Trophoblast cell (in vitro differentiated cells and primary cell): ENCODE results near the gene HES6.

ENCODE experiments used
- DNase-seq, 2 donors: peaks; one replicate each; pipeline ENCODE4 v3.0.0-alpha.2; 2016
- H2AFZ ChIP-seq: 2 replicates; pipeline ENCODE4 v1.6.1; 2013; ENCODE audit warnings: low read length, moderate library complexity, mild to moderate bottlenecking; ENCODE audit not compliant: insufficient read depth, poor library complexity
- H2AK5ac ChIP-seq: 2 replicates; pipeline ENCODE4 v1.6.1; 2013; ENCODE audit warnings: mild to moderate bottlenecking, low read length
- H2BK120ac ChIP-seq: 2 replicates; pipeline ENCODE4 v1.6.1; 2013; ENCODE audit warnings: low read length, mild to moderate bottlenecking, moderate library complexity; ENCODE audit not compliant: insufficient read depth, poor library complexity
- H2BK12ac ChIP-seq: 2 replicates; pipeline ENCODE4 v1.6.1; 2013; ENCODE audit warnings: mild to moderate bottlenecking, low read length, moderate library complexity
- H2BK5ac ChIP-seq: 2 replicates; pipeline ENCODE4 v1.6.1; 2013; ENCODE audit warnings: low read length, low read depth, moderate library complexity, mild to moderate bottlenecking; ENCODE audit not compliant: poor library complexity
- H3K14ac ChIP-seq: 2 replicates; pipeline ENCODE4 v1.6.1; 2013; ENCODE audit warnings: mild to moderate bottlenecking, low read length
- H3K18ac ChIP-seq: 2 replicates; pipeline ENCODE4 v1.6.1; 2013; ENCODE audit warnings: mild to moderate bottlenecking, low read length
- H3K23ac ChIP-seq: 2 replicates; pipeline ENCODE4 v1.6.1; 2013; ENCODE audit warnings: low read length
- H3K27ac ChIP-seq: 2 replicates; pipeline ENCODE4 v1.5.1; 2013; ENCODE audit warnings: low read depth, mild to moderate bottlenecking, inconsistent platforms, low read length, moderate library complexity
- H3K27me3 ChIP-seq: 2 replicates; pipeline ENCODE4 v1.6.1; 2013; ENCODE audit warnings: inconsistent platforms, mild to moderate bottlenecking, low read length, moderate library complexity; ENCODE audit not compliant: insufficient read depth
- H3K36me3 ChIP-seq, 2 experiments: 1 replicate in 1 of 2; 2 replicates in 1 of 2; pipeline ENCODE4 v1.6.1; 2013; ENCODE audit warnings: low read length in 2 of 2, mild to moderate bottlenecking in 2 of 2, moderate library complexity in 1 of 2; ENCODE audit not compliant: insufficient read depth in 2 of 2, control insufficient read depth in 1 of 2
- H3K4ac ChIP-seq: 2 replicates; pipeline ENCODE4 v1.6.1; 2013; ENCODE audit warnings: low read depth, mild to moderate bottlenecking, low read length, moderate library complexity
- H3K4me1 ChIP-seq, 2 experiments: 1 replicate in 1 of 2; 2 replicates in 1 of 2; pipeline ENCODE4 v1.6.1; 2013; ENCODE audit warnings: low read length in 2 of 2, mild to moderate bottlenecking in 2 of 2, moderate library complexity in 1 of 2; ENCODE audit not compliant: insufficient read depth in 2 of 2, control insufficient read depth in 1 of 2
- H3K4me2 ChIP-seq: 2 replicates; pipeline ENCODE4 v1.6.1; 2013; ENCODE audit warnings: inconsistent platforms, mild to moderate bottlenecking, low read length, moderate library complexity
- H3K4me3 ChIP-seq: 2 replicates; pipeline ENCODE4 v1.5.1; 2013; ENCODE audit warnings: mild to moderate bottlenecking, low read depth, low read length, inconsistent platforms
- H3K79me1 ChIP-seq: one replicate; pipeline ENCODE4 v1.6.1; 2013; ENCODE audit warnings: low read length
- H3K79me2 ChIP-seq: 2 replicates; pipeline ENCODE4 v1.6.1; 2013; ENCODE audit warnings: low read length, mild to moderate bottlenecking; ENCODE audit not compliant: control insufficient read depth, insufficient read depth, poor library complexity
- H3K9ac ChIP-seq: 2 replicates; pipeline ENCODE4 v1.6.1; 2013; ENCODE audit warnings: mild to moderate bottlenecking, low read length
- H3K9me3 ChIP-seq: 2 replicates; pipeline ENCODE4 v1.6.1; 2013; ENCODE audit warnings: low read depth, mild to moderate bottlenecking, control low read depth, inconsistent platforms, low read length; ENCODE audit not compliant: insufficient read depth
- H4K12ac ChIP-seq: 2 replicates; pipeline ENCODE4 v1.6.1; 2013; ENCODE audit warnings: low read depth, mild to moderate bottlenecking, low read length, moderate library complexity
- H4K8ac ChIP-seq: 2 replicates; pipeline ENCODE4 v1.6.1; 2013; ENCODE audit warnings: low read depth, mild to moderate bottlenecking, low read length, moderate library complexity
- H4K91ac ChIP-seq: one replicate; pipeline ENCODE4 v1.6.1; 2013; ENCODE audit warnings: low read depth, mild to moderate bottlenecking, low read length, moderate library complexity
- WGBS: extraction: QIAGEN DNeasy Blood & Tissue Kit; methylation state at CpG from one replicate; pipeline ENCODE4 v1.1.7; 2013; ENCODE audit warnings: missing lambda C conversion rate; ENCODE audit not compliant: insufficient read length, insufficient coverage; ENCODE audit errors: extremely low coverage; 5-methylcytosine and 5-hydroxymethylcytosine counted together

HES6 gene

DNA sequence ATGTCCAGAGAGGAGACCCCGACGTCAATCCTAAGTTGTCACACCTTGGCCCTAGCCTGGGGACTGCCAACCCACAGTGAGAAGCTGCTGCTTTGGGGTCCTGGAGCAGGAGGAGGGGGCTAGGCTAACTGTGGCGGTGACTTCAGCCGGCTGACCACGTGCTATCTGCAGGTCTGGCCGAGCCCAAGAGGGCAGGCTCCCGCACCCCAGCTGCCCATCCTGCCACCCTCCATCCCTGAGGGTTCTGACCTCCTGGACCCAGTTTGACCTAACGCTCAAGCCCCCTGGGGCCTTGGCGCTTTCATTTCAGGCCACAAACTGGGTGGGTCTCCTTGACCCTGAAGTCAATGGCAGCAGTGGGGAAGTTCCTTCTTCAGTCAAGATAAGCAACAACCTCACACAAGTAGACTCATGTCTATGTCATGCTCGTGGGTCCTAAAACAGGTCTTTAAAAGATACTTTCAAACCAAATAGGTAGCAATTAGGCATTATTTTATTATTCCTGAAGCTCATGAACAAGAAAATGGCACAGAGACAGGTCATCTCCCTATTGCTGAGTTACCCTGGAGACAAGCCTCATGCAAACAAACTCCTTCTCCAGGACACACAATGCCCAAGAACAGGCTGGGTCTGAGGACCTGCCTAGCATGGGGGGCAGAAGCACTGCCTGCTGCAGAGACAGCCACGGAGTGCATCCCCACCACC is 2.3 kb downstream of the HES6 start:
- no peak overlapping the region for H3K9ac ChIP-seq
- H3K23ac ChIP-seq: no peak overlapping the region
- H3K4ac ChIP-seq: no peak overlapping the region
- WGBS: no CpG with 5 or more reads among the region's 11 CpGs
- no peak overlapping the region for H2BK12ac ChIP-seq
- no peaks in the 10 kb centered on the region for H3K36me3 ChIP-seq
- H3K4me3 ChIP-seq: no peak overlapping the region
- H3K14ac ChIP-seq: no peak overlapping the region
- H3K27ac ChIP-seq: no peak overlapping the region
- no peak overlapping the region for H4K12ac ChIP-seq
- H2BK120ac ChIP-seq: no peak overlapping the region
- peaks cover 4% of the 10 kb centered on the region for H3K79me2 ChIP-seq
- no peak overlapping the region for H2BK5ac ChIP-seq
- no peak overlapping the region for H3K4me2 ChIP-seq
- peaks cover 7% of the 10 kb centered on the region for H3K79me1 ChIP-seq
- no peak overlapping the region for H3K18ac ChIP-seq
- no peak overlapping the region for H2AK5ac ChIP-seq
- H2AFZ ChIP-seq: no peak overlapping the region
- H3K9me3 ChIP-seq: peaks cover 8% of the 10 kb centered on the region
- H4K8ac ChIP-seq: no peak overlapping the region
- no peak overlapping the region for H4K91ac ChIP-seq
- H3K4me1 ChIP-seq: peaks cover 0 to 16% of the 10 kb centered on the region in 2 experiments
- DNase-seq: no peak
- peaks cover 29% of the 10 kb centered on the region for H3K27me3 ChIP-seq

- DNase-seq: no peak
- Histone ChIP-seq H3K4me1 (peaks cover 0 to 16% of the 10 kb centered on the region in 2 experiments), H3K4me3 (no peak overlapping the region), H3K9me3 (peaks cover 8% of the 10 kb centered on the region), H3K4ac (no peak overlapping the region), H4K91ac (no peak overlapping the region), H3K4me2 (no peak overlapping the region), H4K12ac (no peak overlapping the region), H3K79me2 (peaks cover 4% of the 10 kb centered on the region), H2BK120ac (no peak overlapping the region), H3K27ac (no peak overlapping the region), H2AK5ac (no peak overlapping the region), H4K8ac (no peak overlapping the region), H2AFZ (no peak overlapping the region), H3K9ac (no peak overlapping the region), H2BK5ac (no peak overlapping the region), H3K23ac (no peak overlapping the region), H3K27me3 (peaks cover 29% of the 10 kb centered on the region), H3K79me1 (peaks cover 7% of the 10 kb centered on the region), H3K14ac (no peak overlapping the region), H3K18ac (no peak overlapping the region), H2BK12ac (no peak overlapping the region), H3K36me3 (no peaks in the 10 kb centered on the region)
- WGBS: no CpG with 5 or more reads among the region's 4 CpGs
Observed at GRCh38 chr2:238236571-238236970, 3.3 kb downstream of the HES6 start.

DNA sequence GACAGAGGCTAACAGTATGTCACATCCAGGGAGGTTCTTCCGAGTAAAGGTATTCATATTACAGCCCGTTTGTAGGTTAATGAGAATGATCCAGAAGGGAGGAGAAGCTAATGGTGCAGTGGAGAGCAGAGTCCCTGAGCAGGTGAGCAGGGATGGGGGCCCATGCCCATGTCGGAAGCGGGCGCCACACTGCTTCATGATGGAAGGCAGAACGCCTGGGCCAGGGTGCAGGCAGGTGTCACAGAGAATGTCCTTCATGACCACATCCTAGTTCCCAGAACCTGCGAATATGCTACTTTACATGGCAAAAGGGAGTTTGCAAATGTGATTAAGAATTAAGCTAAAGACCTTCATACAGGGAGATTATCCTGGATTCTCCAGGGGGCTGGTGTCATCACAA is 4.0 kb downstream of the HES6 start:
- no peak overlapping the region for H3K27ac ChIP-seq
- no peak for DNase-seq
- WGBS: no CpG with 5 or more reads among the region's 7 CpGs

DNA sequence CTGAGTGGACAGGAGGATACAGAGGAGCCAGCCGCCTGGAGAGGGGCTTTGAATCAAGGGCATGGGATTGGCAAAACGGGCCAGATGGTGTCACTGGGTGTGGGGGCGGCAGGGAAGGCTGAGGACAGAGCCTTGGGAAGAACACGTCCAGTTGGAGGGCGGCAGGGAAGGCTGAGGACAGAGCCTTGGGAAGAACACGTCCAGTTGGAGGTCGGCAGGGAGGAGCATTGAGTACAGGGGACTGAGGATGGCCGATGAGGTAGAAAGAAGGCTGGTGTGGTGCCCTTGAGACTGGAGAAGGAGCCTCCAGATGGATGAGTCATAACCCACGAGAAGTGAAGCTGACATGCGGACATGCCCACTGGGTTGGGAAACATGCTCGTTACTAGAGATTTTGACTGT is 4.5 kb downstream of the HES6 start:
- H4K8ac ChIP-seq: no peak overlapping the region
- H2BK120ac ChIP-seq: no peak overlapping the region
- DNase-seq: peak; percentile 5 to 26
- no peak overlapping the region for H4K91ac ChIP-seq
- H3K14ac ChIP-seq: no peak overlapping the region
- H2AFZ ChIP-seq: no peak overlapping the region
- no peak overlapping the region for H3K4me3 ChIP-seq
- peaks cover 4% of the 10 kb centered on the region for H3K79me2 ChIP-seq
- peaks cover 6 to 17% of the 10 kb centered on the region in 2 experiments for H3K4me1 ChIP-seq
- no peaks in the 10 kb centered on the region for H3K36me3 ChIP-seq
- no peak overlapping the region for H4K12ac ChIP-seq
- no peak overlapping the region for H2AK5ac ChIP-seq
- H3K18ac ChIP-seq: no peak overlapping the region
- no peak overlapping the region for H3K23ac ChIP-seq
- no peak overlapping the region for H3K4me2 ChIP-seq
- H2BK12ac ChIP-seq: no peak overlapping the region
- H3K9me3 ChIP-seq: peaks cover 8% of the 10 kb centered on the region
- peaks cover 27% of the 10 kb centered on the region for H3K27me3 ChIP-seq
- peaks cover 7% of the 10 kb centered on the region for H3K79me1 ChIP-seq
- no peak overlapping the region for H3K4ac ChIP-seq
- no peak overlapping the region for H2BK5ac ChIP-seq
- no peak overlapping the region for H3K9ac ChIP-seq
- WGBS: no CpG with 5 or more reads among the region's 11 CpGs
- H3K27ac ChIP-seq: no peak overlapping the region

More for the DNA sequence above, 4.0 kb downstream of the HES6 start:
- no peak overlapping the region for H2BK5ac ChIP-seq
- no peak overlapping the region for H2BK12ac ChIP-seq
- no peak overlapping the region for H2BK120ac ChIP-seq
- peaks cover 4% of the 10 kb centered on the region for H3K79me2 ChIP-seq
- H3K36me3 ChIP-seq: no peaks in the 10 kb centered on the region
- no peak overlapping the region for H3K4me2 ChIP-seq
- peaks cover 8% of the 10 kb centered on the region for H3K9me3 ChIP-seq
- no peak overlapping the region for H2AK5ac ChIP-seq
- no peak overlapping the region for H4K91ac ChIP-seq
- H3K4me3 ChIP-seq: no peak overlapping the region
- H3K18ac ChIP-seq: no peak overlapping the region
- H3K79me1 ChIP-seq: peaks cover 7% of the 10 kb centered on the region
- no peak overlapping the region for H4K8ac ChIP-seq
- peaks cover 29% of the 10 kb centered on the region for H3K27me3 ChIP-seq
- no peak overlapping the region for H2AFZ ChIP-seq
- no peak overlapping the region for H3K9ac ChIP-seq
- H3K4me1 ChIP-seq: peaks cover 5 to 20% of the 10 kb centered on the region in 2 experiments
- H3K4ac ChIP-seq: no peak overlapping the region
- no peak overlapping the region for H3K23ac ChIP-seq
- H4K12ac ChIP-seq: no peak overlapping the region
- H3K14ac ChIP-seq: no peak overlapping the region
